Renal pelvis (tissue), 4 donors: ENCODE measurements around the gene ABCA2. TPM values are rescaled to one million over a fixed set of nuclear protein-coding genes. Genes with fewer than 3 reads are reported as not detected.
A peak's percentile ranks its signal among the peaks of the same experiment; 100 is the strongest.

Experiments
- DNase-seq: peaks from one replicate; pipeline ENCODE4 v3.0.0-alpha.2; 2013
- polyA plus RNA-seq, 3 donors: library from polyadenylated mRNA; unstranded; fragments of 120-200 nt; gene quantifications; one replicate each; pipeline ENCODE4 v1.2.1, GENCODE V29; 2013; ENCODE audit not compliant: insufficient read length in 3 of 3

ABCA2 gene
- polyA plus RNA-seq, 3 donors, result 56.6 to 68.7 (median 63.6) TPM

DNA sequence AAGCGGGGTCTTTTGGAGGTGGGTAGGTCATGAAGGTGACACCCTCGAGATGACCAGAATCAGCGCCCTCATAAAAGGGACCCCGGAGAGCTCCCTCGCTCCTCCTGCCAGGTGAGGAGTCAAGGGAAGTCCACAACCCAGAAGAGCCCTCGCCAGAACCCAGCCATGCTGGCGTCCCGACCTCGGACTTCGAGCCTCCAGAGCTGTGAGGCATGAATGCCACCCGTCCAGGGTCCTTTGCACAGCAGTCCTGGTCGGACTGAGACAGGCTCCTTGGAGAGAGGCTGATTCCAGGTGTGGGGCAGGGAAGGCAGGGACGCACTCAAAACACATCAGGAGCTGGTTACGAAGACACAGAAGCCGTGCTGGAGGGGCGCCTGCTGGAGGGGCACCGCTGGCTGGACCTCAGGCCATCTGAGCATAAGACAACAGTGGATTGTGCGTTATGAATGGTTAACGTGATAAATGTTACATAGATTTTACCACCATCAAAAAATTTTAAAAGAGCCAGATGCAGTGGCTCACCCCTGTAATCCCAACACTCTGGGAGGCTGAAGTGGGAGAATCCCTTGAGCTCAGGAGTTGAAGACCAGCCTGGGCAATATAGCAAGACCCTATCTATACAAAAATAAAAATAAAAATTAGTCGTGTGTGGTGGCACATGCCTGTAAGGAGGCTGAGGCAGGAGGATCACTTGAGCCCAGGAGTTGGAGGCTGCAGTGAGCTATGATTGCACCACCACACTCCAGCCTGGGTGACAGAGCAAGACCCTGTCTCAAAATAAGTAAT, 26.0 kb downstream of the ABCA2 start:
- no peak for DNase-seq

DNA sequence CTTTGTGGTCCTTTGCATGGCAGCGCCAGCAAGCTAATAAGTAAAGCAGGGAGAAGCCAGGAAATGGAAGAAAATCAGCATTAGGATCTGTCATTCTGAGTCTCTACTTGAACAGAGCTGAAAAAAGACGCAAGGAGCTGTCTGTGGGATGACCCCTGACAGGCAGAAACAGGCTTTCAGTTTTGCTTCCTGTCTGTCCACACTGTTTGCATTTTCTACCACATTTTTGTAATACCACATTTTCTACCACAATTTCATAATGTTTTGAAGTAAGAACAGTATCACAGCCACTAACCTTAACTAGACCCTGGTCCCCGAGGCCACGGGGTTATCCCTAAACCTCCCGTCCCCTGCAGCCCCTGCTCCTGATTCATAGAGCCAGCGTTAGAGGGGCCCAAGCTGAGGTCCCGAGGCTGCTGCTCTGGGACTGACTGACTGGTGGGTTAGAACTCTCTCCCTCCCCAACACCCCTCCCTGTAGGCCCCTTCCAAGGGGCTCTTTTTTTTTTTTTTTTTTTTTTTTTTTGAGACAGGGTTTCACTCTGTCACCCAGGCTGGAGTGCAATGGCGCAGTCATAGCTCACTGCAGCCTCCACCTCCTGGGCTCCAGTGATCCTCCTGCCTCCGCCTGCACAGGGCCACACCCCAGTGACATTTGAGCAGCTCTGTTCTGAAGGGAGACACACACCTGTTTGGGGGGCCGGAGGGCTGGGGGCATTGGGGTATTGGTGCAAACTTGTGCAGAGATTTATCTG, 27.7 kb downstream of the ABCA2 start:
- DNase-seq, result no peak

DNA sequence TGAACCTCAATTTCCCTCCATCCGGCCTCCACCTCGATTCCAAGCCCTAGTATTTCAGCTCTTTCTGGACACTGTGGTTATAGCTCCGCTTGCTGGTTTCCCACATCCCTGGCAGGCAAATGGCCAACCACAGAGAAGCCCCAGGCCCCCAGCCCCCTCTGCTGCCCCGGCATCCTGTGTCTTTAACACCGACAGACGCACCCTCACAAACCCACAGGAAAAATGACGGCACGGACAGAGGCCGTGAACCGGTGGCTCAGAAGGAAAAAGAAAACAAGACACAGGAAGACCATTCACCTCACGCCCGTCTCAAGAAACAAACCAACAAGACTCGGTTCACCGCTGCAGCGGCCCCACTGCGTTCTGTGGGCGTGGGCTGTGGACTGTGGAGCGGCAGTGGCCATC, 30.2 kb downstream of the ABCA2 start:
- no peak for DNase-seq

DNA sequence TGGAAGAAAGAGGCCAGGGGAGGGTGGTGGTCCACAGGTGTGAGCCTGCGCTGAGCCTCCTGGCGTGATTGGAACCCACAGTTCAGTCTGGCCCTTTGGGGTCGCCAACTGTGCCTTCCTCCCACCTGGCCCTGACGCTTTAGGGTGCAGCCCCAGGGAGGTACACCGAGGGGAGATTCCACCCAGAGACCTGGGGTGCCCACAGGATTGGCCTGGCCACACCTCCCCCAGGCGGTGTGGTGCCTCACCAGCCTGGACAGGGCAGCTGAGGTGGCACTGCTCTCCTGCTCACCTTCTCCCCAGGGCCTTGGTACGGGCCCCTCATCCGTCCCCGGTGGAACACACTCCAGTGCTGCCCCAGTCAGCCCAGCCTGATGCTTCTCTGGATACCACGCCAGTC, 30.7 kb downstream of the ABCA2 start:
- no peak for DNase-seq

DNA sequence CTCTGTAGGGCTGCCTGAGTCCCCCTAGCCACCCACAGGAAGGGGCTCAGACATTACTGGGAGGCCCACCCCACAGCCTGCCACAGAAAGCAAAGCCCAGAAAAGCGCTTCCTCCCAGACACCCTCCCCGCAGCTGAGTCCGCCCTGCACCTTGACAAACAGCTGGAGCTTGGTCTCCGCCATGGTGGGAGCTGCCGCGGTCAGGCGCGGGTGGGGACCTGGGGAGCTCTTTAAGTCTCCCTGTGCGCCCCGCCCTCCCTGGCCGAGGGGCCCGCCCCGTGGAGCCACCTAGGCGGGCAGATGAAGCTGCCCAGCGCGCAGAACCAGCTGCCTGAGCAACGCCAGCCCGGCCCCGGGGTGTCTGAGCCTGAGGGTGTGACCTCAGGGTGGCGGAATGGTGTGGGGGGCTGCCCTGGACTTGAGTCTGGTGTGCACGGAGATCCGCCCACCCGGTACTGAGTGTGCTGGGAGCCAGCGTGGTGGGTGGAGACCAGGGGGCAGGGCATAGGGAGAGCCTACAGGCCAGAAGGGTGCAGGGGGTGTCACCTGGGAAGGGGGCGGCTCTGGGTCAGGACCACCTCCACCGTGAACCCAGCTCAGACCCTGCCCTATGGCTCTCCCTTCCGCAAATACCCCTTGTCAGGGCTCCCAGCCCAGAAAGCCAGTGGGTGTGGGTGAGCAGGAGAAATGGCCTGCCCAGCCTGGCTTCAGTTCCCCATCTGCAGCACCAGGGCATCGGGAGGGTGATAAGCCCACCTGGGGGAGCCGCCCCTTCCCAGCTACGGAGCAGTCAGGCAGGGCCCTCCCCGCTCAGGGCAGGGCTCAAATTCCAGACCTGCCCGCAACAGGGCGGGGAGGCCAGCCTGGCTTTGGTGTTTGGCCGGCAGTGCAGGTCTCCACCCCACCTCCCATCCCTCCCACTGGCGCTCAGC, 31.4 kb downstream of the ABCA2 start, which contains the start of gene CLIC3:
TSS of gene CLIC3 (minus strand) at position 208 of the 932 bp plus-strand sequence. CDS start at position 183, 25 bp downstream.
- no peak for DNase-seq

DNA sequence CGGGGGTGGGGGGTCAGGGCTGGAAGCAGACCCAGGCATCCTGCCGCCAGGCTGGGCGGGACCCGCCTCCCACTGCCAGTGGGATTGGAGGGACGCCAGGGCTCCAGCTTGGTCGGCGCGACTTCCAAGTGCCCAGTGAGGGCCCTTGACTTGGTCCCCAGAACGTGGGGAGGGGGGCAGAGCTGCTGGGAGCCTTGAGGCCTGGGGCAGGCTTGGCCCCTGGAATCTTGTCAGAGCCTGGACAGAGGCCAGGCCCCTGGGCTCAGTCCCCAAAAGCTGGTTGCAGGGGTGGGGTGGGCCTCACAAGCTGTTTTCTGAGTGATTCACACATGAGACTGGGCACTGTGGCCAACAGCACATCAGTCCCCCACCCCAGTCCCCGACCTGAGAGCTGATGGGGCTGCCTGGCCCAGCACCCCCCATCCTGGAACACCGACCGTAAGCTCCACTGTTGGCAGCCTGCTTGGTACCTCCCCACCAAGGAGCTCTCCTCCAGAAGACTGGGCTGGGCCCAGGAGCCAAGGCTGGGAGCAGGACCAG, 32.2 kb downstream of the ABCA2 start:
- DNase-seq, result no peak

DNA sequence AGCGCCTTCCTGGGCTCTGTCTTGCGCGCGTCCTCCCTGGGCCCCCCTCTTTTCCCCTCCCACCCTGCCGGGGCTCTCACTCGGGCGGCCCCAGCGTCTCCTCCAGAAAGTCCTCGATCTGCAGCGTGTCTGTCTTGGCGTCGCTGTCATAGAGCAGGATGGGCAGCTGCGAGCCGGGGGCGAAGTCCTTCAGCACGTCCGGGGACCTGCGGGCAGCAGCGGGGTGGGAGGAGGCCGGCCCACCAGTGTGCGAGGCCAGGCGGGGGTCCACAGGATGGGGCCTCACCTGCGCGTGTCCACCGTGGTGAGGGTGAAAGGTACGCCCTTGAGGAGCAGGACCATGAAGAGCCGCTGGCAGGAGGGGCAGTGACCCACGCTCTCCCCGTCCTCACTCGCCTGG, 32.7 kb downstream of the ABCA2 start:
- no peak for DNase-seq

DNA sequence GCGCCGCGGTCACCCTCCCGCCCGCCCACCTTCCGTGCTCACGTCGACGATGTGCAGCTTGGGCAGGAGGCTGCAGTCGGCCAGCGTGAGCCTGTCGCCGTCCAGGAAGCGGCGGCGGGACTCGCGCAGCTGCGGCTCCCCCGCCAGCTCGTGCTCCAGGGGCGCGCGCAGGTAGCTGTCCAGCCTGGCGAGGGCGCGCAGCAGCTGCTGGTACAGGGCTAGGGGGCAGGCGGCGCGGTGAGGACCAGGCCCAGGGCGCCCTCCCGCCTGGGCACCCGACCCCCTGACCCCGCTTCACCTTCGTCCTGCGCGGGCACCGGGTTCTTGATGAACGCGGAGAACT, 33.2 kb downstream of the ABCA2 start:
- DNase-seq, result no peak

DNA sequence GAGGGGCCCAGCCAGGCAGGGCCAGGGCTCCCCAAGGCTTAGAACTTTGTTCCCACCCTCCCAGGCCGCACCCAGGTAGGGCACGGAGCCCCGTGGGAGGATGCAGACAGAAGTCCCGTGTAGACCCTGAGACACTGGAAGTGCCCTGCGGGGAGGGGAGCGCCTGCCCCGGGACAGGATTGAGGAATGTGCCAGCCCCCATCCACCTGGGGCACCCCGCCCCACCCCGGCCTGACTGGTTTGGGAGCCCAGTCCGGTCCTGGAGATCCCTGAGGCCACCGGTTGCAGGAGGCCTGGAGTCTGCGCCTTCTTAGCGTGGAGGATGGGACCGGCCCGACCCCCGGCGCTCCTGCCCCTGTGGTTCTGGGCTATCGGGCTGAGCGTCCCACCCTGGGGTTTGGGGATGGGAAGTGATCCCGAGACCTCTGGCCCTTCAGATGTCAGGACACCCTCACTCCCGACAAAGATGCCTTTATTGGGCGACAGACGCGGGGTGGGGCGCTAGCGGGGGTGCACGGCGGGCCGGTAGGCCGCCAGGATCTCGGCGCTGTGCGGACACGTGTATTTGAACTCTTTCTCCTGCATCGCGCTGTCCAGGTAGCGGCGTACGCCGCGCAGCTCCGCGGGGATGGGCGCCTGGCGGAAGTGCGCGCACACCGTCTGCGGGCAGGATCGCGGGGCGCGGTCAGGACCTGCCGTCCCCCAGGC, 33.7 kb downstream of the ABCA2 start:
- no peak for DNase-seq

DNA sequence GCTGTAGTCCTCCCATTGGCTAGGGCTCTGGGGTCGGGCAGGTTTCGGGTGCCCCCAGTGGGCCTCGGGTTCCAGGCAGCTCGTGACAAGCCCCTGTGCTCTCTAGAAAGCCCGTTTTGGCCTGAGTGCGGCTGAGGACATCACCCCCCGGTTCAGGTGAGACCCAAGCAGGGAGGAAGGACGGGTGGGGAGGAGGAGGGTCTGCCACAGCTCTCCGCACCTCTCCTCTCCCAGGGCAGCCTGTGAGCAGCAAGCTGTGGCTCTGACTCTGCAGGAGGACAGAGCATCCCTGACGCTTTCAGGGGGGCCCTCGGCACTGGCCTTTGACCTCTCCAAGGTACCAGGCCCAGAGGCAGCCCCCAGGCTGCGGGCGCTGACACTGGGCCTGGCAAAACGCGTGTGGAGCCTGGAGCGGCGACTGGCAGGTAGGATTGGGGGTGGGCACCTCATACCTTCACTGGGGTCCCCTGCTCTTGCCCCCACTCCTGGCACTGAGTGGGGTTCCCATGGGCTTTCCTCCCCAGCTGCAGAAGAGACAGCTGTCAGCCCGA, 35.1 kb downstream of the ABCA2 start:
- DNase-seq, result no peak

DNA sequence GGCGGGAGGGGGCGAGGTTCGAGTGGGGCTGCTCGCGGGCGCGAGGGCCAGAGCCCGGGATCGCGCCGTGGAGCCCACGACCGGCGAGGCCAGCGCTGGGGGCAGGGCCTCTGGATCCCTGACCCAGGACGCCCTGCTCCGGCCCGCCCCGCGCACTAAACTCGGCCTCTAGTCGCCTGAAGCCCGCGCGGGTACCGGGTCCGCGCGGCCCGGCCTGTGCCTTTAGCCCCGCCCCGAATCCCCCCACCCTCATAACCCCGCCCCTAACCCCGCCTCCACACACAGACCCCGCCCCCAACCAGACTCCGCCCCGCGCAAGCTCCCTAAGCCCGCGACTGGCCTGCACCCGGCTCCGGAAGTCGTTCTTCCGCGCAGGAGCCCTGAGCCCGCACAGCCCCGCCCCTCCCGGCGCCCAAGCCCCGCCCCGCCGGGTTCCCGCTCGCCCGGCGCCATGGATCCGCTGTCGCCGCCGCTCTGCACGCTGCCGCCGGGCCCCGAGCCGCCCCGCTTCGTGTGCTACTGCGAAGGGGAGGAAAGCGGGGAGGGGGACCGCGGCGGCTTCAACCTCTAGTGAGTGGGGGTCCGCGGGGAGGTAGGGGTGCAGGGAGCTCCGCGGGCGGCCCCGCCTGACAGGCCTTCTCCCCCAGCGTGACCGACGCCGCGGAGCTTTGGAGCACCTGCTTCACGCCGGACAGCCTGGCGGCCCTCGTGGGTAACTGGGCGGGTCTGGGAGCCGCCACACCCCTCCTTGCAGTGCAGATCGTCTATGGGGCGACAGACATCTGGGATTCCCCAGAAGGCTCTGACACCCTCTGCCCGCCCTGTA, 35.8 kb downstream of the ABCA2 start, which contains the start of gene PAXX:
TSS of gene PAXX (plus strand) at position 430 of the 826 bp plus-strand sequence. CDS start at position 452, 22 bp downstream.
- DNase-seq, result peak; percentile 85

DNA sequence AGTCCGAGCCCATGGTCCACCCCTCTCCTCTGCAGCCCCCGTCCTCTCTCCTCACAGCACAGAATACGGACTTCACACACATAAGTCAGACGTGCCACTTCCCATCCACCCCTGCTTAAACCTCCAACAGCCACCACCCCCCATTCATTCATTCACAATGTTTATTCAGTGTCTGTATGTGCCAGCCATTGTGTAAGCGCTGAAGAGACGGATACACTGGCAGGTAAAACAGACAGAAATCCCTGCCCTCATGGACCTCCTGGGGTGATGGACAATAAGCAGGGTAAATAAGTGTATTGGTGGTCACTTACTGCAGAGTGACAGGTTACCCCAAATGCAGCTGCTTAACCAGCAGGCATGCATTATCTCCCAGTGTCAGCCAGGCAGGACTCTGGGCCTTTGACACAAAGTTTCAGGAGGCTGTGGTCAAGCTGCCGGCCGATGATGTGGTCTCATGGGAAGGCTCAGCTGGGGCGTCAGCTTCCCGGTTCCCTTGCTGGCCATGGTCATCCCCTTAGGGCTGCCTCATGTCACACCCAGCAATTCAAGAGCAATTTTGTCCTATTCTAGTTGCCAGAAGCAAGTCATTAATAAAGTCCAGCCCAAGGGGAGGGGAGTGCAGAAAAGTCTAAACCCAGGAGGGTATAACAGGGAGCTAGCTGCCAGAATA, 37.7 kb downstream of the ABCA2 start:
- DNase-seq, result no peak

DNA sequence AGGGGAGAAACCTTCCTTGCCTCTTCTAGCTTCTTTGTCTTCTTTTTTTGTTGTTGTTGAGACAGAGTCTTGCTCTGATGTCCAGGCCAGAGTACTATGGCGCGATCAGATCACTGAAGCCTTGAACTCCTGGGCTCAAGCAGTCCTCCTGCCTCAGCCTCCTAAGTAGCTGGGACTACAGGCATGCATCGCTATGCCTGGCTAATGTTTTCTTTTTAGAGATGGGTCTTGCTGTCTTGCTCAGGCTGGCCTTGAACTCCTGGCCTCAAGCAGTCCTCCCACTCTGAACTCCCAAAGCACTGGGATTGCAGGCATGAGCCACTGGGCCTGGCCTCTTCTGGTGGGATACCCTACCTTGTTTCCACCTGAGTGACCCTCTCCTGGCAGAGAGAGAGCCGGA, 39.2 kb downstream of the ABCA2 start:
- DNase-seq, result no peak

DNA sequence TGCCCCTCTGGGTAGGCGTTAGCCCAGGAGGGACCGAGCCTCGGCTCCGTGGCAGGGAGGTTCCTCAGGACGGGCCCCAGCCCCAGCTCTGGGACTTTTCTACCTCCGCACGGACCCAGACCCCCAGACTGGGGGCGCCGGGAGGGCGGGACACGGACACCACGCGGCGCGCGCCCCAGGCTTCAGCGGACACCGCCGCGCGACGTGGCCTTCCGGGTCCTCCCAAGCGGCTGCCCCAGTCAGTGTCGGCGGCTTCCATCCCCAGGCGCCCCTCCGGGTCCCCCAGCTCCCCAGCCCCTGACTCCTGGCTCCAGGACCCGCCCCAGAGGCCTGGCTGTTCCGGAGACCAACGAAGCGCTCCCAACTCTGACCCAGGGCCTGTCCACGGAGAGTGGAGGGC, 42.2 kb downstream of the ABCA2 start:
- no peak for DNase-seq

DNA sequence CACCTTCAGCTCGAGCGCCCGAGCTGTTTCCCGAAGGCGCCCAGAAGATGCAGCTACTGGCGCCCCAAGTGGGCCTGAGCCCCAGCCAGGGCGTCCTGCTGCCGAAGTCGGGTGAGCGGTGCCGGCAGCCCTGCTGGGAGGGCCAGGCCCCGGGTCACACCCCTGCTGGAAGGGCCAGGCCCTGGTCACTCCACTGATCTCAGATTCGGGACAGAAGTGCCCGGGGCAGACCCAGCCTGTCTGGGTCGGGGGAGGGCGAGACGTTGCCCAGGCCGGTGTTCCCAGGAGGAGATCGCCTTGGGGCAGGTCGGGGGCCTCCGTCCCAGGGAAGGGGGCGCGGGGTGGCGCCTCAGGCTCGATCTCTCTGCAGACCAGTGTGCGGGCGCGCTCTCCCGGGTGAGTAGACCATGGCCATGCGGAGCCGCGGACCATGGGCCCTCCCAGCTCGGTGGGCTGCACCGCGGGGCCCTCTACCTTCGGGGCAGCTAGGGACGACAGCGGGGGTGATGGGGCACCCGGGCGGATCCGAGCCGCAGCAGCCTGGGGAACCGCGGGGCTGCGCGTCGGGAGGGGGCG, 42.9 kb downstream of the ABCA2 start:
- DNase-seq, result no peak

DNA sequence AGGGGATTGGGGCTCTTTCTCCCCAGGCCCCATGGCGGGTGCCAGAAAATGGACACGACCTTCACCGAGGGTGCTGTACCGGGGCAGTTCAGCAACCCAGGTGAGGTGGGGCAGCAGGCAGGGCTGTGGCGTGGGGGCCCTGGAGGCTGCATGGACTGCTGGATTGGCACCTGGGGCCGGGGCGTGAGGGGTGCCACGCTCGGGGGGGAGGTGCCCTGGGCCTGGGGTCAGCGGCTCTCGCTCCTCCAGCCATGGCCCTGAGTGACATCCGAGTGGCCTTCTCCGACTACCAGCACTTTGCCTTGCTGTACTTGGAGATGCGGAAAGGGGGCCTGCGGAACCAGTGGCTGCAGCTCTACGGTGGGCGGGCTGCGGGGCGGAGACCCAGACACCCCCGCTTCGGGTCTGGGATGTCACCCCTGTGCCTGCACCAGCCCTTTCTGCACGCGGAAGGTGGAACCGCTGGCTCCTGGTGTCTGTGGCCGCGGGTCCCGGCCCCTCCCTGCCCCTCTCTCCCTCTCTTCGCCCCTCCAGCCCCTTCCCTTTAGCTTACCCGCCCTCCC, 43.5 kb downstream of the ABCA2 start:
- no peak for DNase-seq

DNA sequence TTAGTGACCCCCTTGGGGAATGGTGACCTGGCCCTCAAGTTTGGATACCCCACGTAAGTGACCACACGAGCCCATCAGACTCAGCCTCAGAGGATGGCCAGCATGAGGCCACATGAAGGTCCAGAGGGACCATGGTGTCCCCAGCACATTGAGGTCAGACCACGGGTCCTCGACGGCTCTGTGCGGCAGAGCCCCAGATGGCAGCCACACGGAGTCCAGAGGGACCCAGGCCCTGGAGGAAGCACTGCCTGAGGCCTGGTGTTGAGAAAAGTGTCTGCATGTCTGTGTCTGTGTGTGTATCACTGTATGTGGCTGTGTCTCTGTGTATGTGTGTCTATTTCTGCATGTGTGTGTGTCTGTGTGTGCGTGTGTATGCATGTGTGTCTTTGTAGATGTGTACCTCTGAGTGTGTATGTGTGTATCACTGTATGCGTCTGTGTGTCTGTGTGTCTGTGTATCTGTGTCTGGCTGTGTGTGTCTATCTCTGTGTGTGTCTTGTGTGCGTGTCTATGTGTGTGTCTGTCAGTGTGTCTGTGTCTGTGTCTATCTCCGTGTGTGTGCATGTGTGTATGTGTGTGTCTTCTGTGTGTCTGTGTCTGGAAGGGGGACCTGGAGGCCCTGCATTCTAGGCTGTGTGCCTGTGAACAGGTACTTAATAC, 44.3 kb downstream of the ABCA2 start:
- no peak for DNase-seq

DNA sequence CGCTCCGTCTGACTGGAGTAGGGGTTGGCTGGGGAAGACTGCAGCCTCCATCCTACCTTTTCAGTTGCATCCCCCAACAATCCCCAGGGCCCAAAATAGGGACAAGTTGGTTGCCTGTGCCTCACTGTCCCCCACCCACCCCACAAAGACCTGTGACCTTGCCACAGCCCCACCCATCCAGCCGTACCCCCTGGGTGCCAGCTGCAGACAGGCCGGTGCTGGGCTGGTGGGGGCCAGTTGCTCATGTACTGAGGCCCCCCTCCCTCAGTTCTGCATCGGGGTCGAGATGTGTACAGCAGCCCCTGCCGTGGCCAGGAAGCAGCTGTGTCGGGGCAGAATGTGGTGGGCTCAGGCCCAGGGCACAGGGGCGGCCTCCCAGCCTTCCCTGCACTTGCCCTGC, 44.9 kb downstream of the ABCA2 start:
- DNase-seq, result no peak
